Medulla oblongata (tissue), 1 donor: ENCODE results near the gene IL7R.

ENCODE experiments used
- DNase-seq: peaks from one replicate; pipeline ENCODE4 v3.0.0-alpha.2; 2015; ENCODE audit errors: extremely low spot score

Gene IL7R

GRCh38 chr5:35856765-35857351, at the start of gene IL7R:
Gene IL7R, plus strand, starts transcription at chr5:35856891. Its CDS starts 87 bp downstream, at chr5:35856978.
- DNase-seq: no peak

- no peak for DNase-seq
These were observed 46.1 kb upstream of the IL7R start for GRCh38 chr5:35810601-35811000.

GRCh38 chr5:35811108-35811741, 45.5 kb upstream of the IL7R start:
- no peak for DNase-seq

- DNase-seq: no peak
These were observed 43.2 kb upstream of the IL7R start for GRCh38 chr5:35813521-35813920.

- no peak for DNase-seq
These were observed 41.4 kb upstream of the IL7R start for GRCh38 chr5:35815089-35815936.

- DNase-seq: no peak
These were observed 39.7 kb upstream of the IL7R start for GRCh38 chr5:35816881-35817521.

- DNase-seq: no peak
These were observed 37.7 kb upstream of the IL7R start for GRCh38 chr5:35819026-35819425.

- DNase-seq: no peak
These were observed 37.0 kb upstream of the IL7R start for GRCh38 chr5:35819668-35820067.

- no peak for DNase-seq
These were observed 36.0 kb upstream of the IL7R start for GRCh38 chr5:35820735-35821134.

- no peak for DNase-seq
These were observed 35.2 kb upstream of the IL7R start for GRCh38 chr5:35821513-35821912.

GRCh38 chr5:35822511-35822910, 34.2 kb upstream of the IL7R start:
- no peak for DNase-seq

GRCh38 chr5:35823347-35824098, 33.2 kb upstream of the IL7R start:
- no peak for DNase-seq

- DNase-seq: no peak
These were observed 30.6 kb upstream of the IL7R start for GRCh38 chr5:35826056-35826455.

GRCh38 chr5:35826554-35826953, 30.1 kb upstream of the IL7R start:
- DNase-seq: no peak

GRCh38 chr5:35828082-35828598, 28.6 kb upstream of the IL7R start:
- no peak for DNase-seq

GRCh38 chr5:35830587-35830986, 26.1 kb upstream of the IL7R start:
- no peak for DNase-seq

GRCh38 chr5:35832762-35833161, 23.9 kb upstream of the IL7R start:
- no peak for DNase-seq

GRCh38 chr5:35833224-35833623, 23.5 kb upstream of the IL7R start:
- DNase-seq: no peak

- no peak for DNase-seq
These were observed 20.6 kb upstream of the IL7R start for GRCh38 chr5:35835796-35836742.

GRCh38 chr5:35838370-35839042, 18.2 kb upstream of the IL7R start:
- DNase-seq: no peak
